Osteocyte (in vitro differentiated cells): ENCODE results near the gene MEF2A. TPM values are rescaled to one million over a fixed set of nuclear protein-coding genes. Genes with fewer than 3 reads are reported as not detected.

ENCODE experiments used
- DNase-seq: peaks from one replicate; pipeline ENCODE4 v3.0.0; 2021; ENCODE audit warnings: mixed read lengths; ENCODE audit not compliant: unreplicated experiment; ENCODE audit errors: extremely low spot score
- H3K27ac Mint-ChIP-seq: one replicate; pipeline ENCODE4 v1.8.0; 2021; ENCODE audit warnings: mild to moderate bottlenecking, mixed read lengths; ENCODE audit not compliant: unreplicated experiment
- H3K27me3 Mint-ChIP-seq: one replicate; pipeline ENCODE4 v1.8.0; 2021; ENCODE audit warnings: mixed read lengths; ENCODE audit not compliant: unreplicated experiment
- H3K36me3 Mint-ChIP-seq: one replicate; pipeline ENCODE4 v1.8.0; 2021; ENCODE audit warnings: mixed read lengths; ENCODE audit not compliant: unreplicated experiment
- H3K4me1 Mint-ChIP-seq: one replicate; pipeline ENCODE4 v1.8.0; 2021; ENCODE audit warnings: mixed read lengths; ENCODE audit not compliant: unreplicated experiment
- H3K4me3 Mint-ChIP-seq: one replicate; pipeline ENCODE4 v1.8.0; 2021; ENCODE audit warnings: mild to moderate bottlenecking, moderate library complexity, mixed read lengths; ENCODE audit not compliant: unreplicated experiment
- H3K9me3 Mint-ChIP-seq: one replicate; pipeline ENCODE4 v1.8.0; 2021; ENCODE audit warnings: mixed read lengths; ENCODE audit not compliant: unreplicated experiment
- CTCF ChIP-seq: fragments of 200-600 bp; sonication (generic); IDR thresholded peaks from 2 replicates; pipeline ENCODE4 v1.5.0; 2021; ENCODE audit warnings: antibody characterized with exemption, mild to moderate bottlenecking, moderate library complexity
- total RNA-seq: library from RNA; stranded (reverse); gene quantifications from 2 replicates; pipeline ENCODE4 v1.2.1, GENCODE V29; 2021

The MEF2A gene
- total RNA-seq, 1 donor from 2014 or later, result 97.8 TPM

DNA sequence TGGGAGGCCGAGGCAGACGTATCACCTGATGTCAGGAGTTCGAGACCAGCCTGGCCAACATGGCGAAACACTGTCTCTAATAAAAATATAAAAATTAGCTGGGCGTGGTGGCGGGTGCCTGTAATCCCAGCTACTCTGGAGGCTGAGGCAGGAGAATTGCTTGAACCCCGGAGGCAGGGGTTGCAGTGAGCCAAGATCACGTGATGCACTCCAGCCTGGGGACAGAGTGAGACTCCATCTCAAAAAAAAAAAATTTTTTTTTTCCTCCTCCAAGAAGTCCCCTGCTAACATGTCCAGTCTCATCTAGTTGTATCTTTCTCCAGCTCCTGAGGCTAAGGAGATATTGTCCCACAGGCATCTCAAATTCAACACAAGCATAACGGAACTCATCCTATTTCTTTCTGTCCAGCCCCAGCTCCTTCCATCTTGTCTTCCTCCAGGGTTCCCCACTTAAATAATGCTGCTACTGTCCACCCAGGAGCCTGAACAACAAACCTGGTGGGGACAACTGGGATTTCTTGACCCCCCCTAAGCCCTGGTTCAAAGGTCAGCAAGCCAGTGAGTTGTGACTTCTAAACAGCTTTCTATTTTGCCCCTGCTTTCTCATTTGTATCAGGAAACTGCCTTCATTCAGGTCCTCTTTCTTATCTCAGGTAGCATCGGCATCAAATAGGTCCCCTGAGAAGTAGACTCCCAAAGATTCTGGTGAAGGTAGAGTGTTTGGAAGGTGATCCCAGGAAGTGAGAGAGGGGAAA lies 4.1 kb upstream of the MEF2A start:
- no peaks in the 10 kb centered on the region for H3K36me3 Mint-ChIP-seq
- peaks cover 19% of the 10 kb centered on the region for H3K4me1 Mint-ChIP-seq
- H3K4me3 Mint-ChIP-seq, result no peak overlapping the region
- H3K27me3 Mint-ChIP-seq, result peaks cover 4% of the 10 kb centered on the region
- no peaks in the 10 kb centered on the region for H3K9me3 Mint-ChIP-seq
- no peak for TF ChIP-seq CTCF
- no peak for DNase-seq
- no peak overlapping the region for H3K27ac Mint-ChIP-seq

DNA sequence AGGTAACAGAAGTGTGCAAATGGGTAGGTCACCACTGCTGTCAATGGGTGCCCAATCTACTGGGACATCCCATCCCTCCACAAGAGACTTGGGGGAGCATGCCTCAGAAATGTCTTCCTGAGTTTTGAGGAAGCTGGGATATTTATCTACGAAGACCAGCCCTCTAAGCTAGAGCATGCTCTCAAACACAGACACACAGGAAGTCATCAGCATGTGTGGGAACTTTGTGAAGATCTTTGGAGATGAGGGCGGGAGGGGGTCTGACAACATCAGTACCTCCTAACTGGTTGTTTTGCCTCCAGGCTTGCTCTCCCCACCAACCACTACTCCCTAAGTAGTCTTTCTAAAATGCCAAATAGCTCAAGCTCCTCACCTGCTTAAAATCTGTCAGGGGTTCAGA lies 3.5 kb upstream of the MEF2A start:
- no peak for DNase-seq
- H3K27me3 Mint-ChIP-seq, result peaks cover 4% of the 10 kb centered on the region
- no peaks in the 10 kb centered on the region for H3K36me3 Mint-ChIP-seq
- no peak overlapping the region for H3K4me3 Mint-ChIP-seq
- no peaks in the 10 kb centered on the region for H3K9me3 Mint-ChIP-seq
- H3K4me1 Mint-ChIP-seq, result peaks cover 19% of the 10 kb centered on the region
- TF ChIP-seq CTCF, result no peak
- H3K27ac Mint-ChIP-seq, result no peak overlapping the region

DNA sequence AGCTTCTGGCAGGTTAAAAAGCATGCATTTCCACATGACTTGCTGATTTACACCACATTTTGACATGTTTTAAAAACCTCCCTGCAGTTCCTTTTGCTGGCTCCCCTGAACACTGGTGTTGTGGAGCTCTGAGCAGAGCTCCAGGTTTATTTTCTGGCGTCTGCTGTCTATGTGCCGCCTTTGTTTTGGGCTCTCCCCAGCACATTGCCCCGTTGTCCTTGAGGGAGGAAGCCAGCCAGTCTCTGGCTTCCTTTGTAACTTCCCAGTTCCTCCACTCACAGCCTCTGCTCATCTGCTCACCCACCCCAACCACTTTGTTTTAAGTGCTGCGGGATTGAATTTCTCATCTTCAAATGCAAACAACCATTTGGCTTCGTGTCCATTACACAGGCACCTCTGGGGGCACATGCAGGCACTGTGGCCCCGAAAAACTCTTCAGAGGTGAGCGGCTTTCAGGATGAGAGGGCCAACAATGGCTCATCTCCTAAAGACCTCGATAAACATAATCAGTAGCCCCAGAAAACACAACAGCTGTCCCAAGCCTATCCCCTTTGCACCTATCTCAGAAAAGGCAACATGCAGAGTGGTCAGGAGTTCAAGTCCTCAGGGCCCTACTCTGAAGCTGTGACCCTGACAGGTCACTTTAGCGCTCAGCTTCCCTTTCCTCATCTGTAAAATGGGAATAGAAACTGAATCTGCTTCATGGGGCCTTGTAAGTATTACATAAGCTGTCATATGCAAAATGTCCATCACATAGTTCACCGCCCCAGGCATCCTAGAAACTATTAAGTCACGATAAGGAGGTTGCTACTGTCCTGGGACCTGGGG lies 1.3 kb upstream of the MEF2A start:
- peak overlapping the region; percentile 82 for H3K27ac Mint-ChIP-seq
- H3K36me3 Mint-ChIP-seq, result no peaks in the 10 kb centered on the region
- H3K4me1 Mint-ChIP-seq, result peaks cover 33% of the 10 kb centered on the region
- no peaks in the 10 kb centered on the region for H3K27me3 Mint-ChIP-seq
- TF ChIP-seq CTCF, result no peak
- no peak for DNase-seq
- H3K4me3 Mint-ChIP-seq, result peak overlapping the region; percentile 28
- H3K9me3 Mint-ChIP-seq, result no peaks in the 10 kb centered on the region

DNA sequence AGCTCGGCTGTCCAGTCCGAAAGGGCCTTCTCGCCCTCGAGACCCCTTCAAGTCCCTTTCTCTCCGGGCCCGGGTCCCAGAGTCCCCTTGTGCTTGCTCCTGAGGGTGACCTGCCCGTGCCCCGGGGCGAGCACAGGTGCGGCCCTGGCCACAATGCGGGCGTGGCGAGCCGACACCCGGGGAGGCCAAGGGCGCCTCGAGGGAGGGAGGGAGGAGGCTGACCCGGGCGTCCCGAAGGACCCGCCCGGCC lies 810 bp upstream of the MEF2A start:
- peak overlapping the region; percentile 28 for H3K4me3 Mint-ChIP-seq
- no peaks in the 10 kb centered on the region for H3K36me3 Mint-ChIP-seq
- DNase-seq, result no peak
- H3K9me3 Mint-ChIP-seq, result no peaks in the 10 kb centered on the region
- H3K4me1 Mint-ChIP-seq, result peaks cover 34% of the 10 kb centered on the region
- no peaks in the 10 kb centered on the region for H3K27me3 Mint-ChIP-seq
- TF ChIP-seq CTCF, result no peak
- peak overlapping the region; percentile 82 for H3K27ac Mint-ChIP-seq

- no peaks in the 10 kb centered on the region for H3K36me3 Mint-ChIP-seq
- peak overlapping the region; percentile 99 for H3K4me3 Mint-ChIP-seq
- H3K27me3 Mint-ChIP-seq, result no peaks in the 10 kb centered on the region
- DNase-seq, result no peak
- no peaks in the 10 kb centered on the region for H3K9me3 Mint-ChIP-seq
- peak overlapping the region; percentile 95 for H3K27ac Mint-ChIP-seq
- TF ChIP-seq CTCF, result no peak
- H3K4me1 Mint-ChIP-seq, result peaks cover 45% of the 10 kb centered on the region
Measured at GRCh38 chr15:99566157-99566897, 543 bp downstream of the MEF2A start.
